Skin of body (tissue), 2 donors: ENCODE measurements around the gene SEPTIN11. TPM values are rescaled to one million over a fixed set of nuclear protein-coding genes. Genes with fewer than 3 reads are reported as not detected.

Experiments used
- DNase-seq: peaks from one replicate; lab custom pipeline; 2025; lab: John Stamatoyannopoulos, UW
- total RNA-seq: library from RNA; depleted of rRNA; stranded (reverse); fragments of >200 nt; gene quantifications from one replicate; pipeline ENCODE4 v1.2.3, GENCODE V29; 2014

SEPTIN11 gene
- total RNA-seq: 198 TPM

- DNase-seq: peak; percentile 93
These were observed at the start of gene SEPTIN11 for GRCh38 chr4:76949276-76950051. TSS of gene SEPTIN11 (plus strand) at chr4:76949752. CDS start at chr4:76949904, 152 bp downstream.

- DNase-seq: no peak
These were observed 47.2 kb upstream of the SEPTIN11 start for GRCh38 chr4:76902233-76902890.

- no peak for DNase-seq
These were observed 44.8 kb upstream of the SEPTIN11 start for GRCh38 chr4:76904646-76905190.

- no peak for DNase-seq
These were observed 44.0 kb upstream of the SEPTIN11 start for GRCh38 chr4:76905521-76905920.

GRCh38 chr4:76909711-76910110, 39.8 kb upstream of the SEPTIN11 start:
- DNase-seq: no peak

GRCh38 chr4:76920715-76921114, 28.8 kb upstream of the SEPTIN11 start:
- DNase-seq: no peak

GRCh38 chr4:76923619-76924357, 25.8 kb upstream of the SEPTIN11 start:
- no peak for DNase-seq

GRCh38 chr4:76926841-76927240, 22.7 kb upstream of the SEPTIN11 start:
- no peak for DNase-seq

GRCh38 chr4:76930685-76931084, 18.9 kb upstream of the SEPTIN11 start:
- no peak for DNase-seq

- DNase-seq: no peak
These were observed 18.5 kb upstream of the SEPTIN11 start for GRCh38 chr4:76931087-76931486.

- DNase-seq: no peak
These were observed 17.8 kb upstream of the SEPTIN11 start for GRCh38 chr4:76931576-76932276.

GRCh38 chr4:76939184-76939583, 10.4 kb upstream of the SEPTIN11 start:
- no peak for DNase-seq

- no peak for DNase-seq
These were observed 6.4 kb upstream of the SEPTIN11 start for GRCh38 chr4:76943129-76943620.

GRCh38 chr4:76943790-76944189, 5.8 kb upstream of the SEPTIN11 start:
- DNase-seq: no peak

- DNase-seq: no peak
These were observed 2.2 kb upstream of the SEPTIN11 start for GRCh38 chr4:76947369-76947768.

- DNase-seq: peak; percentile 49
These were observed 893 bp upstream of the SEPTIN11 start for GRCh38 chr4:76948443-76949275.

- no peak for DNase-seq
These were observed 752 bp downstream of the SEPTIN11 start for GRCh38 chr4:76950052-76950955.

- DNase-seq: peak; percentile 63
These were observed 1.6 kb downstream of the SEPTIN11 start for GRCh38 chr4:76950956-76951671.

- peak; percentile 61 for DNase-seq
These were observed 2.1 kb downstream of the SEPTIN11 start for GRCh38 chr4:76951672-76952010.
